Mesothelial cell of epicardium (in vitro differentiated cells): ENCODE results near the gene WDR86. TPM values are rescaled to one million over a fixed set of nuclear protein-coding genes. Genes with fewer than 3 reads are reported as not detected.

Experiments
- DNase-seq, 2 experiments: peaks; one replicate each; pipeline ENCODE4 v3.0.0; 2021; ENCODE audit warnings: low spot score in 2 of 2; ENCODE audit not compliant: unreplicated experiment in 2 of 2
- H3K27ac Mint-ChIP-seq: 2 replicates; pipeline ENCODE4 v1.8.0; 2021; ENCODE audit warnings: mixed read lengths
- H3K27me3 Mint-ChIP-seq: 2 replicates; pipeline ENCODE4 v1.8.0; 2021; ENCODE audit warnings: low read depth, mixed read lengths
- H3K36me3 Mint-ChIP-seq: 2 replicates; pipeline ENCODE4 v1.8.0; 2021; ENCODE audit warnings: mixed read lengths
- H3K4me1 Mint-ChIP-seq: 2 replicates; pipeline ENCODE4 v1.8.0; 2021; ENCODE audit warnings: mixed read lengths
- H3K4me3 Mint-ChIP-seq: 2 replicates; pipeline ENCODE4 v1.8.0; 2021; ENCODE audit warnings: mild to moderate bottlenecking, moderate library complexity, mixed read lengths
- H3K9me3 Mint-ChIP-seq: 2 replicates; pipeline ENCODE4 v1.8.0; 2021; ENCODE audit warnings: mixed read lengths
- total RNA-seq: library from RNA; stranded (reverse); gene quantifications from 3 replicates; pipeline ENCODE4 v1.2.1, GENCODE V29; 2021
- TF ChIP-seq, protein P1 (sequence below): fragments of 200-600 bp; sonication (generic); IDR thresholded peaks from one replicate; pipeline ENCODE4 v1.5.0; 2021; ENCODE audit warnings: antibody characterized with exemption; ENCODE audit not compliant: unreplicated experiment

The WDR86 gene
- total RNA-seq, 1 donor from 2014 or later, result 274 TPM

DNA sequence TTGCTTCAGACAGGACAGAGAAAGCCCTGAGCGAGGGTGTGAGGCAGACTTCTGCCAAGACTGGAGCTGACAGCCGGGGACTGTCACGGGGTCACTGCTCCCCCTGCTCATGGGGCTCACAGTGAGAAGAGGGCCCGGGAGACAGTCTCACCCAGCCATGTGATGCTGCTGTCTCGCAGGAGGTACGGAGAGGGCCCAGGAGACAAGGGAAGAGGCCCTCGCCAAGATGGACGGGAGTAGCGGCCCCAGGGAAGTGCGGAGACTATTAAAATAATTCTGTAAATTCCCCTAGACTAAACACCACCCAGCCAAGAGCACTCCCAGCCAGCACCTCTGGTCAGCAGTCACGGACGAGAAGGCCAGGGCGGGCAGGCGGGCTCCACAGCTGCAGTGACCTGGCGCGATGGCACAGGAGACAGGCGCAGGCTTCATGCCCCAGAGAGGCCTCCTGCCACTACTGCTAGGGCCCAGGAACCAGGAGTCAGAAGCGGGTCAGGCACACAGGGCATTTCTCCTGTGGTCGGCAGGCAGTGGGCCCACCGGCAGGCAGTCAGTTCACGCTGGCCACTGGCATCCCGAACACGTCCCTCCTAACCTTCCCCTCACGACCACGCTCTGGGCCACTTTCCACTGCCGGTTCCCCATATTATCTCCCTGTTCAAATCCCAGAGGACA lies 24.1 kb downstream of the WDR86 start:
- H3K4me3 Mint-ChIP-seq, result no peak overlapping the region
- no peaks in the 10 kb centered on the region for H3K9me3 Mint-ChIP-seq
- peak overlapping the region; percentile 84 for H3K27ac Mint-ChIP-seq
- H3K36me3 Mint-ChIP-seq, result peaks cover 38% of the 10 kb centered on the region
- H3K27me3 Mint-ChIP-seq, result no peaks in the 10 kb centered on the region
- TF ChIP-seq, protein P1, sequence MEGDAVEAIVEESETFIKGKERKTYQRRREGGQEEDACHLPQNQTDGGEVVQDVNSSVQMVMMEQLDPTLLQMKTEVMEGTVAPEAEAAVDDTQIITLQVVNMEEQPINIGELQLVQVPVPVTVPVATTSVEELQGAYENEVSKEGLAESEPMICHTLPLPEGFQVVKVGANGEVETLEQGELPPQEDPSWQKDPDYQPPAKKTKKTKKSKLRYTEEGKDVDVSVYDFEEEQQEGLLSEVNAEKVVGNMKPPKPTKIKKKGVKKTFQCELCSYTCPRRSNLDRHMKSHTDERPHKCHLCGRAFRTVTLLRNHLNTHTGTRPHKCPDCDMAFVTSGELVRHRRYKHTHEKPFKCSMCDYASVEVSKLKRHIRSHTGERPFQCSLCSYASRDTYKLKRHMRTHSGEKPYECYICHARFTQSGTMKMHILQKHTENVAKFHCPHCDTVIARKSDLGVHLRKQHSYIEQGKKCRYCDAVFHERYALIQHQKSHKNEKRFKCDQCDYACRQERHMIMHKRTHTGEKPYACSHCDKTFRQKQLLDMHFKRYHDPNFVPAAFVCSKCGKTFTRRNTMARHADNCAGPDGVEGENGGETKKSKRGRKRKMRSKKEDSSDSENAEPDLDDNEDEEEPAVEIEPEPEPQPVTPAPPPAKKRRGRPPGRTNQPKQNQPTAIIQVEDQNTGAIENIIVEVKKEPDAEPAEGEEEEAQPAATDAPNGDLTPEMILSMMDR, result no peak
- peaks cover 12% of the 10 kb centered on the region for H3K4me1 Mint-ChIP-seq
- no peak for DNase-seq

DNA sequence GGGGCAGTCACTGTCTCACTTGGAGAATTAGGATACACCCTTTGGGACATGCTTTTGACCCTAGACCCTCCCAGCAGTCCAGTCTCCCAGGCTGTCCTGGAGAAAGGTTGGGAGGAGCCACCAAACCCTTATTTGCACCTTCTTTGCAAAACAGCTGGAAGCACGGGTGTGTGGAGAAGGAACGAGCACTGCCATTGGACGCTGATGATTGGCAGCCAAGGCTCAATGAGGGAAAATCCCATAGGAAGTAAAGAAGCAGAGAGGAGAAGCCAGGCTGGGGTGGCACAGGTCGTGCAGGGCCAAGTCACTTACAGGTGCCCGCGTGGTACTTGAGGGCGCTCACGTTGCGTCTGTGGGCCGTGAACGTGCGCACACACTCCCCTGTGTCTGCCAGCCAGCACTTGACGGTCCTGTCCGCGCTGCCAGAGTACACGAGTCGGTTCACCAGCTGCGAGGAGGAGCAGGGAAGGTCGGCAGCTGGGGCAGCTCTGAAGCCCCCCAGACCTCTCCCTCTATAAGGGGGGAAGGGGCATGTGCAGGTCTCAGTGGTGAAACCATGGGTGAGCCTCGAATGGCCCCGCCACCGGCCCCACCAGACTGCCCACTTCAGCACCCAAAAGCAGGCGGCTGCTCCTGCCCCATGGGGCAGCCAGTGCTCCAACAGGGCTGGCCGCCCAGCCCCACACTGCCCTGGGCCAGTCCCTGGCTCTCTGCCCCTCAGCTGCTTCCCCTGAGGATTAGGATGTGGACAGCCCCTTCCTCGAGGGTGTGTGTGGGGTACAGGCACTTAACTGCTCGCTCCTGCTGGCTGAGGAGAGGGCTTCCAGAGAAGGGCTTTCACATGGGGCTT lies 24.8 kb downstream of the WDR86 start:
- no peak for DNase-seq
- no peaks in the 10 kb centered on the region for H3K9me3 Mint-ChIP-seq
- TF ChIP-seq, protein P1, result no peak
- no peak overlapping the region for H3K27ac Mint-ChIP-seq
- H3K27me3 Mint-ChIP-seq, result no peaks in the 10 kb centered on the region
- H3K36me3 Mint-ChIP-seq, result peaks cover 35% of the 10 kb centered on the region
- no peak overlapping the region for H3K4me3 Mint-ChIP-seq
- peaks cover 12% of the 10 kb centered on the region for H3K4me1 Mint-ChIP-seq

DNA sequence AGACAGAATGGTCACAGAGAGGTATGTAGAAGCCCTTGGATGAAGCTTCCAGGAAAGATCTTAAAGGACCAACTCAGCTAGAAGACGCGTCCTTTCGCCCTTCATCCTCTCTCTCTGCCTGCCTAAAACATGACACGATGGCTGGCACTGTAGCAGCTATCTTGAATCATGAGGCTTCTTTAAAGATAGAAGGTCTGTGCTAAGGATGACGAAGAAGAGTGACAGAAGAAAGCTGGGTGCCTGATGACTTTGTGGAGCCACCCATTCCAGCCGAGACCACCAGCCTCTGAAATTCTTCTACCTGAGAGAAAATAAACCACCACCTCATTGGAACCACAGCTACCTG lies 25.5 kb downstream of the WDR86 start:
- Mint-ChIP-seq H3K27ac (peak overlapping the region; percentile 67), H3K27me3 (no peaks in the 10 kb centered on the region), H3K36me3 (peaks cover 33% of the 10 kb centered on the region), H3K4me3 (no peak overlapping the region), H3K9me3 (no peaks in the 10 kb centered on the region), H3K4me1 (peaks cover 12% of the 10 kb centered on the region)
- no peak for DNase-seq
- TF ChIP-seq, protein P1, result no peak

DNA sequence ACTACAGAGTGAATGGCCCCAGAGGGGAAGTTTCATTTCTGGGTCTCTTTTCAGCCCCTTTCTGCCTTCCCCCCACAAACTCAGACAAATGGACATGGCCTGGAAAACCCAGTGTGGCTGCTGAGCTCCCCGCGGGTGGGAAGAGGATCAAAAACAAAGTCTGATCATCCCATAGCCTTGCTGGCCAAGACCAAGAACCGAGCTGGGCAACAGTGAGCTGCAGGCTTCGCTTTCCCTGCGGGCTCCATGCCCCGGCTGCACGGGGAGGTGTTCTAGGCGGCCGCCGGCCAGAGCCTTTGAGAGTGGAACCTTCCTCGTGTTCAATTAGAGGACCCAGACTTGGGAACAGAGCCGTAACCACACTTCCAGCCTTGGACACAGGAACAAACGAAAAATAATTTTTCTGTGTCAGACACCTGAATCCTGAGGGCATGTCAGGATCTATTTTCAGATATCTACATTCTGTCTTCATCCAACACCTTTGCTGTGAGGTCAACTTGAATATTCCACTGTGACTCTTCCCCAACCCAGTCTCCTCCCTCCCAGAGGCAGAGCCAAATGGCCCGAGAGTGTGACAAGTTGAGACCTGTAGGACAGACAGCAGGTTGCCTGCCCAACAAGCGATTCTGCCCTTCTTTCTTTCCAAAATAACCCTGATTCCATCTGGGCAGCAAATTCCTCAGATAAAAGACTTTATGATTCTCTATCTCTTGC lies 26.0 kb downstream of the WDR86 start:
- Mint-ChIP-seq H3K27ac (peak overlapping the region; percentile 67), H3K4me3 (no peak overlapping the region), H3K27me3 (no peaks in the 10 kb centered on the region), H3K36me3 (peaks cover 34% of the 10 kb centered on the region), H3K9me3 (no peaks in the 10 kb centered on the region), H3K4me1 (peaks cover 12% of the 10 kb centered on the region)
- TF ChIP-seq, protein P1, result no peak
- DNase-seq, result no peak

DNA sequence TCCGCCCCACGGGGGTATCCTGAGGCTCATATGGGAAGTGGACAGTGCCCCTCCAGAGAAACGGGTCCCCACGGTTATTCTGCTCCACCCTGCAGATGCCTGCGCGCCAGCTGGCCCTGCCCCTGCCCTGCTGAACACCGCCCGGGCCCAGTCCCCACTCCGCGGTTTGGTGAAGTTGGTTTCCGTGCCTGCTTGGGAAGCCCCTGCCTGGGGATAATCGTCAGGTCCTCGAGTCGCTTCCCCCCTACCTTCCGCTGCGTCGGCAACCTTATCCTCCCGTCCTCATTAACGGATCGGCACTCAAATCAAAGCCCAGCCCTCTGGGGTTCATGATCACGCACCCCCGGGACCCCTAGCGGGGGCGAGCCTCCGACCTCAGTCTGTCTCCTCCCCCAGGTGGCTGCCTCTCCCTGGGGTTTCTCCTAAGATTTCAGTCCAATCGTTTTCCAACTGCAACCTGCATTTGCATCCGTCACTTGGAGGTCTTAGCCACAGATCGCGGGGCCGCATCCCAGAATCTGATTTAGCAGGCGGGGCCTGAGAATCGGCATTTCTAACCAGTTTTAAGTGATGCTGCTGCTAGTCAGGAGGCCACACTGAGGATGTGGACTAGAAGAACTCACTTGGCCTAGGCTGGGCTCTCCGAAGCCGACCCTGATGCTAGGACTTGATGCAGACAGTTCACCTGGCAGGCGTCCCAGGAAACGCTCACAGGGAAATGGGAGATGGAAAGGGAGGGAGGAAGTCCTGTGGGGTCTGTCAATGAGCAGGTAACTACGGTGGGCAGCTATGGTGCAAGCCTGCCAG lies 27.6 kb downstream of the WDR86 start:
- peak overlapping the region; percentile 30 for H3K27ac Mint-ChIP-seq
- H3K4me1 Mint-ChIP-seq, result peaks cover 12% of the 10 kb centered on the region
- DNase-seq, result no peak
- H3K36me3 Mint-ChIP-seq, result peaks cover 46% of the 10 kb centered on the region
- no peak overlapping the region for H3K4me3 Mint-ChIP-seq
- no peaks in the 10 kb centered on the region for H3K9me3 Mint-ChIP-seq
- TF ChIP-seq, protein P1, result no peak
- H3K27me3 Mint-ChIP-seq, result no peaks in the 10 kb centered on the region
